OCI-LY1 (cell line): ENCODE data around the gene CEP83.

Experiments
- EZH2 ChIP-seq: fragments of 200-600 bp; sonication (generic), shearing (Covaris generic); IDR thresholded peaks from 2 replicates; pipeline ENCODE4 v1.8.0; 2017; ENCODE audit warnings: borderline replicate concordance, mixed run types, mild to moderate bottlenecking, antibody characterized with exemption, low read length, moderate library complexity, mixed read lengths
- TF ChIP-seq, protein P1 (sequence below): fragments of 200-600 bp; sonication (generic), shearing (Covaris generic); IDR thresholded peaks from 2 replicates; pipeline ENCODE4 v1.5.1; 2017; ENCODE audit warnings: mild to moderate bottlenecking, antibody characterized with exemption, low read length, moderate library complexity, mixed read lengths

GRCh38 chr12:94509317-94509716 lies 49.6 kb upstream of the CEP83 start:
- TF ChIP-seq, protein P1, sequence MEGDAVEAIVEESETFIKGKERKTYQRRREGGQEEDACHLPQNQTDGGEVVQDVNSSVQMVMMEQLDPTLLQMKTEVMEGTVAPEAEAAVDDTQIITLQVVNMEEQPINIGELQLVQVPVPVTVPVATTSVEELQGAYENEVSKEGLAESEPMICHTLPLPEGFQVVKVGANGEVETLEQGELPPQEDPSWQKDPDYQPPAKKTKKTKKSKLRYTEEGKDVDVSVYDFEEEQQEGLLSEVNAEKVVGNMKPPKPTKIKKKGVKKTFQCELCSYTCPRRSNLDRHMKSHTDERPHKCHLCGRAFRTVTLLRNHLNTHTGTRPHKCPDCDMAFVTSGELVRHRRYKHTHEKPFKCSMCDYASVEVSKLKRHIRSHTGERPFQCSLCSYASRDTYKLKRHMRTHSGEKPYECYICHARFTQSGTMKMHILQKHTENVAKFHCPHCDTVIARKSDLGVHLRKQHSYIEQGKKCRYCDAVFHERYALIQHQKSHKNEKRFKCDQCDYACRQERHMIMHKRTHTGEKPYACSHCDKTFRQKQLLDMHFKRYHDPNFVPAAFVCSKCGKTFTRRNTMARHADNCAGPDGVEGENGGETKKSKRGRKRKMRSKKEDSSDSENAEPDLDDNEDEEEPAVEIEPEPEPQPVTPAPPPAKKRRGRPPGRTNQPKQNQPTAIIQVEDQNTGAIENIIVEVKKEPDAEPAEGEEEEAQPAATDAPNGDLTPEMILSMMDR: no peak
- TF ChIP-seq EZH2: no peak
